Kidney epithelial cell (primary cell): ENCODE results near the gene SLC2A2. TPM values are rescaled to one million over a fixed set of nuclear protein-coding genes. Genes with fewer than 3 reads are reported as not detected.

Experiments
- DNase-seq: peaks from one replicate; pipeline ENCODE4 v3.0.0-alpha.2; 2010; ENCODE audit warnings: low read depth
- H3K27me3 ChIP-seq: 2 replicates; pipeline ENCODE4 v1.6.0; 2011; ENCODE audit warnings: low read length; ENCODE audit not compliant: control insufficient read depth, insufficient read depth
- H3K36me3 ChIP-seq: 2 replicates; pipeline ENCODE4 v1.5.1; 2011; ENCODE audit warnings: low read length; ENCODE audit not compliant: control insufficient read depth, insufficient read depth
- H3K4me3 ChIP-seq: 2 replicates; pipeline ENCODE4 v1.5.1; 2011; ENCODE audit warnings: low read depth, mild to moderate bottlenecking, control low read depth, low read length
- total RNA-seq: library from RNA; depleted of rRNA; stranded (reverse); fragments of >200 nt; gene quantifications from 2 replicates; pipeline ENCODE4 v1.2.3, GENCODE V29; 2015
- TF ChIP-seq, protein P1 (sequence below): IDR thresholded peaks from 2 replicates; pipeline ENCODE4 v1.5.1; 2011; ENCODE audit warnings: mild to moderate bottlenecking, moderate library complexity, low read length, control low read depth, inconsistent platforms; ENCODE audit not compliant: insufficient read depth, poor library complexity, severe bottlenecking

Gene SLC2A2
- total RNA-seq, 1 donor from 2014 or later = not detected

DNA sequence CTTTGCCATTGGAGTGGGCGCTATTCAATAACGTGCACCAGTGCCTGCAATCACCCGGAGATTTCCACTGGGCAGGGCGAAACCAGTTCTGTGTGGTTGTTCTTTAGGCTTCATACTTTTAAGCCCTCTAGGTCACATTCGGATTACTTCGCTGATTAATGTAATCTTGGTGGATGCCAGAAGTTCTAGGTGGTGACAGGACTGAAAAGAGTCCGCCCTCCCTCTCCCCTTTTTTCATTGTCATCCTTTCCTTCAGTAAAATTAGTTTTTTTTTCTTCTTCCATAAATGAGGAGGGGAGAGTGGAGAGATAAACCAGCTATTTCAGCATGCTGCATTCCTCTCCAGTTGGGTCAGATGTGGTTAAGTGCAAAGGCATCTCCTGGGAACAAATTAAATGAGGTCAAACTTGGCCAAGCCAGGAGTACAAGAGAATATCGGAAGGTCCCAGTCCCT is 2.3 kb upstream of the SLC2A2 start:
- peak overlapping the region; percentile 12 for H3K4me3 ChIP-seq
- peak; percentile 57 for DNase-seq
- TF ChIP-seq, protein P1, sequence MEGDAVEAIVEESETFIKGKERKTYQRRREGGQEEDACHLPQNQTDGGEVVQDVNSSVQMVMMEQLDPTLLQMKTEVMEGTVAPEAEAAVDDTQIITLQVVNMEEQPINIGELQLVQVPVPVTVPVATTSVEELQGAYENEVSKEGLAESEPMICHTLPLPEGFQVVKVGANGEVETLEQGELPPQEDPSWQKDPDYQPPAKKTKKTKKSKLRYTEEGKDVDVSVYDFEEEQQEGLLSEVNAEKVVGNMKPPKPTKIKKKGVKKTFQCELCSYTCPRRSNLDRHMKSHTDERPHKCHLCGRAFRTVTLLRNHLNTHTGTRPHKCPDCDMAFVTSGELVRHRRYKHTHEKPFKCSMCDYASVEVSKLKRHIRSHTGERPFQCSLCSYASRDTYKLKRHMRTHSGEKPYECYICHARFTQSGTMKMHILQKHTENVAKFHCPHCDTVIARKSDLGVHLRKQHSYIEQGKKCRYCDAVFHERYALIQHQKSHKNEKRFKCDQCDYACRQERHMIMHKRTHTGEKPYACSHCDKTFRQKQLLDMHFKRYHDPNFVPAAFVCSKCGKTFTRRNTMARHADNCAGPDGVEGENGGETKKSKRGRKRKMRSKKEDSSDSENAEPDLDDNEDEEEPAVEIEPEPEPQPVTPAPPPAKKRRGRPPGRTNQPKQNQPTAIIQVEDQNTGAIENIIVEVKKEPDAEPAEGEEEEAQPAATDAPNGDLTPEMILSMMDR = no peak
- H3K27me3 ChIP-seq = no peaks in the 10 kb centered on the region
- H3K36me3 ChIP-seq = no peaks in the 10 kb centered on the region

DNA sequence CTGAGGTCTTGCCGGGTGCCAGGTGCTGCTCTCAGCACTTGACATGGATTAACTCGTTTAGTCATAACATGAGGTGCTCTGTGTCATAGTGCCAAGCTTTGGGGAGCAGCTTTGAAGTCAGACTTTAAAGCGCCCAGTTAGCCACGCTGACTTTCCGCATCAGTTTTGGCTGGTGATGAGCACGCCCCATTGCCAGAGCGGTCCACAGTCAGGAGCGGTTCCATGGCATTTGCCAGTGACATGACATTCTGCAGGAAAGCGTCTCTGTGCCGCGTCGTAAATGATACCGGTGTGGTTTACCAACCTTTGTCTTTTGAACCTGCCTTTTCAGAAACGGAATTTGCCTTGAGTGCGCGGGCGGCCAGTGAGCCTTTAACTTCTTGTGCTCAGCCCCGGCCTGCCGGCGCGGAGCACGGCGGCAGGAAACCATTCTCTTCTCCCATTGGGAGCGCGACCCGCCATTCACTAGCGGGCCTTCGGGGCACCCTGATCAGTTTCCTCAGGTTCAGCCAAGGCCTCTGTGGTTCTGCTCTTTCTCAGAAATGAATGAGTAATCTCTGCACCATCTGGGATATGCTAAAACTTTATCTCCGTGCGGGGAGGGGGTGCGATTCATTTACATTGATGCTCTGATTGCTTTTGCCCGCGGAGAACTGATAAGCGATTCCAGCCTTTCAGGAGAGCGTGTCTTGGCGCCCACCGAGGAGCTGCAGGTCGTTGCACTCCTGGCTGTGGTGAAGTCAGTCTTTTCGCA is 1.7 kb upstream of the SLC2A2 start:
- peak overlapping the region; percentile 12 for H3K4me3 ChIP-seq
- H3K36me3 ChIP-seq = no peaks in the 10 kb centered on the region
- TF ChIP-seq, protein P1 = no peak
- H3K27me3 ChIP-seq = no peaks in the 10 kb centered on the region
- DNase-seq = peak; percentile 59

DNA sequence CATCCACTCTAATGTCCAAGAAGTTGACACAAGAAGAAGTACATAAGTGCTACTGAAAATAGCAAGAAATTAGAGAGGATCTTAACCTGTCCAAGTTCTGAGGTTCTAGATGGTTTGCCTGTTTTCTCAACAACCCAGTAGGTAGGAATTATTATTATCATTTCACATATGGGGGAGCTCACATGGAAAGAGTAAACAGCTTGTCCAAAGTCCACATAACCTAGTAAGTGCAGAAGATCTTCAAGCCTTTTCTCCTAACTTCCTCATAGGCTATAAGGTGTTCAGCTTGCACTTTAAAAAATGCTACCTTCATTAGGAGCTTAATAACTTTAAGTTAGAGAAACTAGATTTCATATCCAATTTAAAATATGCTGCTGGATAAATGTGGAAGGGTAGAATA is 3.0 kb downstream of the SLC2A2 start:
- Histone ChIP-seq H3K27me3 (no peaks in the 10 kb centered on the region), H3K4me3 (no peak overlapping the region), H3K36me3 (no peaks in the 10 kb centered on the region)
- TF ChIP-seq, protein P1 = no peak
- DNase-seq = no peak

- Histone ChIP-seq H3K4me3 (no peak overlapping the region), H3K27me3 (no peaks in the 10 kb centered on the region), H3K36me3 (no peaks in the 10 kb centered on the region)
- no peak for DNase-seq
- TF ChIP-seq, protein P1 = no peak
These were observed 5.1 kb downstream of the SLC2A2 start for GRCh38 chr3:171021377-171021776.

- Histone ChIP-seq H3K36me3 (no peaks in the 10 kb centered on the region), H3K27me3 (no peaks in the 10 kb centered on the region), H3K4me3 (no peak overlapping the region)
- DNase-seq = no peak
- TF ChIP-seq, protein P1 = peak; percentile 40
These were observed 8.2 kb downstream of the SLC2A2 start for GRCh38 chr3:171018156-171018935.
